H9 (cell line): ENCODE data around the gene CUL2. TPM values are rescaled to one million over a fixed set of nuclear protein-coding genes. Genes with fewer than 3 reads are reported as not detected.

Experiments
- DNase-seq: peaks from one replicate; pipeline ENCODE4 v3.0.0-alpha.2; 2017
- H2AFZ ChIP-seq: one replicate; pipeline ENCODE4 v1.6.1; 2013; ENCODE audit warnings: mild to moderate bottlenecking, low read length, control low read depth, moderate library complexity
- H2AK5ac ChIP-seq: 2 replicates; pipeline ENCODE4 v1.6.1; 2013; ENCODE audit warnings: low read length, control low read depth, mixed read lengths; ENCODE audit not compliant: insufficient read length
- H2BK120ac ChIP-seq: one replicate; pipeline ENCODE4 v1.6.1; 2013; ENCODE audit warnings: low read depth, mild to moderate bottlenecking, low read length, control low read depth, inconsistent platforms; ENCODE audit not compliant: poor library complexity, severe bottlenecking
- H2BK12ac ChIP-seq: 2 replicates; pipeline ENCODE4 v1.6.1; 2013; ENCODE audit warnings: low read length, control low read depth, mixed read lengths, low read depth; ENCODE audit not compliant: insufficient read length
- H2BK15ac ChIP-seq: 2 replicates; pipeline ENCODE4 v1.6.1; 2013; ENCODE audit warnings: low read depth, low read length, control low read depth
- H2BK20ac ChIP-seq: one replicate; pipeline ENCODE4 v1.6.1; 2013; ENCODE audit warnings: low read depth, mild to moderate bottlenecking, low read length, control low read depth, inconsistent platforms; ENCODE audit not compliant: poor library complexity, severe bottlenecking
- H2BK5ac ChIP-seq: 2 replicates; pipeline ENCODE4 v1.6.1; 2013; ENCODE audit warnings: low read length, control low read depth, mixed read lengths; ENCODE audit not compliant: insufficient read length
- H3K14ac ChIP-seq: 2 replicates; pipeline ENCODE4 v1.6.1; 2013; ENCODE audit warnings: low read length, control low read depth; ENCODE audit not compliant: insufficient read depth
- H3K18ac ChIP-seq: 2 replicates; pipeline ENCODE4 v1.6.1; 2013; ENCODE audit warnings: low read depth, mild to moderate bottlenecking, mixed read lengths, low read length, control low read depth; ENCODE audit not compliant: insufficient read length
- H3K23ac ChIP-seq: 2 replicates; pipeline ENCODE4 v1.6.1; 2013; ENCODE audit warnings: low read length, control low read depth, mixed read lengths, low read depth; ENCODE audit not compliant: insufficient read length
- H3K23me2 ChIP-seq: 2 replicates; pipeline ENCODE4 v1.6.1; 2013; ENCODE audit warnings: low read depth, mild to moderate bottlenecking, mixed read lengths, low read length, control low read depth; ENCODE audit not compliant: insufficient read length, poor library complexity, severe bottlenecking
- H3K27ac ChIP-seq: 2 replicates; pipeline ENCODE4 v1.5.1; 2013; ENCODE audit warnings: low read length, control low read depth, mixed read lengths, low read depth; ENCODE audit not compliant: insufficient read length
- H3K27me3 ChIP-seq: 2 replicates; pipeline ENCODE4 v1.6.1; 2013; ENCODE audit warnings: low read length, control low read depth, inconsistent platforms; ENCODE audit not compliant: insufficient read depth
- H3K4ac ChIP-seq: 2 replicates; pipeline ENCODE4 v1.6.1; 2013; ENCODE audit warnings: low read depth, mild to moderate bottlenecking, control low read depth, inconsistent platforms, low read length, moderate library complexity
- H3K4me1 ChIP-seq: 2 replicates; pipeline ENCODE4 v1.6.1; 2013; ENCODE audit warnings: low read length, control low read depth, inconsistent platforms; ENCODE audit not compliant: insufficient read depth
- H3K4me2 ChIP-seq: 2 replicates; pipeline ENCODE4 v1.6.1; 2013; ENCODE audit warnings: low read length, control low read depth, mixed read lengths; ENCODE audit not compliant: insufficient read length, insufficient read depth
- H3K56ac ChIP-seq: 2 replicates; pipeline ENCODE4 v1.6.1; 2013; ENCODE audit warnings: low read depth, mild to moderate bottlenecking, mixed read lengths, low read length, control low read depth; ENCODE audit not compliant: insufficient read length
- H3K79me1 ChIP-seq: 2 replicates; pipeline ENCODE4 v1.6.1; 2013; ENCODE audit warnings: low read depth, mild to moderate bottlenecking, moderate library complexity, low read length, control low read depth, inconsistent platforms; ENCODE audit not compliant: insufficient read depth, poor library complexity, severe bottlenecking
- H3K79me2 ChIP-seq: 2 replicates; pipeline ENCODE4 v1.6.1; 2013; ENCODE audit warnings: low read length, control low read depth, inconsistent platforms; ENCODE audit not compliant: insufficient read depth
- H3K9ac ChIP-seq: 2 replicates; pipeline ENCODE4 v1.6.1; 2013; ENCODE audit warnings: low read length, control low read depth, mixed read lengths; ENCODE audit not compliant: insufficient read length; ENCODE audit errors: extremely low read depth
- H3K9me3 ChIP-seq: one replicate; pipeline ENCODE4 v1.6.1; 2013; ENCODE audit warnings: low read depth, low read length, inconsistent platforms; ENCODE audit not compliant: control insufficient read depth
- H3T11ph ChIP-seq: one replicate; pipeline ENCODE4 v1.6.1; 2013; ENCODE audit warnings: mild to moderate bottlenecking, low read length, control low read depth, inconsistent platforms
- H4K20me1 ChIP-seq: one replicate; pipeline ENCODE4 v1.6.1; 2013; ENCODE audit not compliant: control insufficient read depth, insufficient read length, insufficient read depth
- H4K5ac ChIP-seq: 2 replicates; pipeline ENCODE4 v1.6.1; 2013; ENCODE audit warnings: low read depth, mild to moderate bottlenecking, mixed read lengths, low read length, control low read depth; ENCODE audit not compliant: insufficient read length
- H4K8ac ChIP-seq: replicated peaks from 2 replicates; pipeline ENCODE4 v1.6.1; 2013; ENCODE audit warnings: low read length, control low read depth, mixed read lengths, low read depth; ENCODE audit not compliant: insufficient read length
- H4K91ac ChIP-seq: 2 replicates; pipeline ENCODE4 v1.6.1; 2013; ENCODE audit warnings: low read depth, mild to moderate bottlenecking, moderate library complexity, mixed read lengths, low read length, control low read depth; ENCODE audit not compliant: insufficient read length
- H3K27ac Mint-ChIP-seq, 3 experiments: 2 replicates in 2 of 3; 3 replicates in 1 of 3; pipeline ENCODE4 v1.8.0; 2020 to 2021; ENCODE audit warnings: mixed read lengths in 3 of 3, mild to moderate bottlenecking in 1 of 3, moderate library complexity in 1 of 3
- H3K27me3 Mint-ChIP-seq: 2 replicates; pipeline ENCODE4 v1.8.0; 2021; ENCODE audit warnings: low read depth, mild to moderate bottlenecking, moderate library complexity, mixed read lengths
- H3K36me3 Mint-ChIP-seq, 3 experiments: 2 replicates in 2 of 3; 3 replicates in 1 of 3; pipeline ENCODE4 v1.8.0; 2020 to 2021; ENCODE audit warnings: low read depth in 3 of 3, mixed read lengths in 3 of 3; ENCODE audit not compliant: insufficient read depth in 1 of 3
- H3K4me1 Mint-ChIP-seq, 2 experiments: 2 replicates each; pipeline ENCODE4 v1.8.0; 2020; ENCODE audit warnings: mixed read lengths in 2 of 2
- H3K4me3 Mint-ChIP-seq, 2 experiments: 2 replicates in 1 of 2; 3 replicates in 1 of 2; pipeline ENCODE4 v1.8.0; 2020 to 2021; ENCODE audit warnings: mild to moderate bottlenecking in 2 of 2, mixed read lengths in 2 of 2, moderate library complexity in 1 of 2
- H3K9me3 Mint-ChIP-seq, 2 experiments: 2 replicates in 1 of 2; 3 replicates in 1 of 2; pipeline ENCODE4 v1.8.0; 2020; ENCODE audit warnings: mild to moderate bottlenecking in 2 of 2, mixed read lengths in 2 of 2, moderate library complexity in 1 of 2
- whole genome bisulfite sequencing: extraction: QIAGEN DNeasy Blood & Tissue Kit; methylation state at CpG from one replicate; pipeline ENCODE4 v1.1.7; 2013; ENCODE audit warnings: missing lambda C conversion rate, low lambda C conversion rate, mixed read lengths; ENCODE audit not compliant: insufficient read length; ENCODE audit errors: extremely low coverage; 5-methylcytosine and 5-hydroxymethylcytosine counted together
- total RNA-seq: library from RNA; stranded (reverse); gene quantifications from 2 replicates; pipeline ENCODE4 v1.2.1, GENCODE V29; 2021
- TF ChIP-seq, protein P1 (sequence below): fragments of 200-600 bp; sonication (generic); conservative IDR thresholded peaks from 3 replicates; pipeline ENCODE4 v1.8.0; 2021; ENCODE audit warnings: antibody characterized with exemption, mild to moderate bottlenecking

Gene CUL2
- total RNA-seq, 1 experiment from 2014 or later: 43.3 TPM

DNA sequence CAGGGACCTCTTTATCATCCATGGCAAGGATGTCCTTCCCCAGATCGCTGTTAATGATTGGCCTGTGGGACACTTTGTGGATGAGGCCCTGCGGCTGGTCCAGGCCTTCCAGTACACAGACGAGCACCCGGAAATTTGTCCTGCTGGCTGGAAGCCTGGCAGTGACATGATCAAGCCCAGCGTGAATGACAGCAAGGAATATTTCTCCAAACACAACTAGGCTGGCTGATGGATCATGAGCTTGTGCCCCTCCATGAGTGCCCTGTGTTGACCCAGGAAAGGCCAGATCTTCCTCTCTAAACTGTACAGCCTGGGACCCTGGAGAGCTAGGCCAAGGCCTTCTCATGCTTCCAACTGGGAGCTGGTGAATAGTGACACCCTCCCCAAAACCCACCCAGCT, 124.1 kb downstream of the CUL2 start:
- Histone ChIP-seq H3K9me3 (no peaks in the 10 kb centered on the region), H3K27ac (no peak overlapping the region), H3K4me1 (no peaks in the 10 kb centered on the region), H4K5ac (no peak overlapping the region), H3K4me2 (no peak overlapping the region), H4K8ac (no peak overlapping the region), H3T11ph (no peak overlapping the region), H3K9ac (no peak overlapping the region), H2BK12ac (no peak overlapping the region), H2AFZ (no peak overlapping the region), H2BK15ac (no peak overlapping the region), H4K20me1 (no peaks in the 10 kb centered on the region), H3K79me1 (no peaks in the 10 kb centered on the region), H3K23ac (no peak overlapping the region), H3K23me2 (no peaks in the 10 kb centered on the region), H3K14ac (no peak overlapping the region), H2BK20ac (no peak overlapping the region), H3K4ac (no peak overlapping the region), H2BK120ac (no peak overlapping the region), H2BK5ac (no peak overlapping the region), H3K27me3 (no peaks in the 10 kb centered on the region), H3K79me2 (no peaks in the 10 kb centered on the region), H3K18ac (no peak overlapping the region), H4K91ac (no peak overlapping the region), H3K56ac (no peak overlapping the region), H2AK5ac (no peak overlapping the region)
- WGBS: no CpG with 5 or more reads among the region's 5 CpGs
- Mint-ChIP-seq H3K36me3 (no peaks in the 10 kb centered on the region), H3K9me3 (no peaks in the 10 kb centered on the region), H3K4me1 (0 out of 4 replicates have a peak, but pooled peaks cover 0 to 7% of the 10 kb centered on the region in 2 experiments), H3K27ac (no peak overlapping the region), H3K27me3 (no peaks in the 10 kb centered on the region; the same call in 1 of the 2 replicates), H3K4me3 (no peak overlapping the region)
- TF ChIP-seq, protein P1, sequence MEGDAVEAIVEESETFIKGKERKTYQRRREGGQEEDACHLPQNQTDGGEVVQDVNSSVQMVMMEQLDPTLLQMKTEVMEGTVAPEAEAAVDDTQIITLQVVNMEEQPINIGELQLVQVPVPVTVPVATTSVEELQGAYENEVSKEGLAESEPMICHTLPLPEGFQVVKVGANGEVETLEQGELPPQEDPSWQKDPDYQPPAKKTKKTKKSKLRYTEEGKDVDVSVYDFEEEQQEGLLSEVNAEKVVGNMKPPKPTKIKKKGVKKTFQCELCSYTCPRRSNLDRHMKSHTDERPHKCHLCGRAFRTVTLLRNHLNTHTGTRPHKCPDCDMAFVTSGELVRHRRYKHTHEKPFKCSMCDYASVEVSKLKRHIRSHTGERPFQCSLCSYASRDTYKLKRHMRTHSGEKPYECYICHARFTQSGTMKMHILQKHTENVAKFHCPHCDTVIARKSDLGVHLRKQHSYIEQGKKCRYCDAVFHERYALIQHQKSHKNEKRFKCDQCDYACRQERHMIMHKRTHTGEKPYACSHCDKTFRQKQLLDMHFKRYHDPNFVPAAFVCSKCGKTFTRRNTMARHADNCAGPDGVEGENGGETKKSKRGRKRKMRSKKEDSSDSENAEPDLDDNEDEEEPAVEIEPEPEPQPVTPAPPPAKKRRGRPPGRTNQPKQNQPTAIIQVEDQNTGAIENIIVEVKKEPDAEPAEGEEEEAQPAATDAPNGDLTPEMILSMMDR: no peak
- no peak for DNase-seq
